Inferior parietal cortex (tissue), 1 donor: Measurements from ENCODE around the gene GBX2.

Experiments used
- DNase-seq: peaks from one replicate; pipeline ENCODE4 v3.0.0-alpha.2; 2016; ENCODE audit errors: extremely low spot score

Gene GBX2

DNA sequence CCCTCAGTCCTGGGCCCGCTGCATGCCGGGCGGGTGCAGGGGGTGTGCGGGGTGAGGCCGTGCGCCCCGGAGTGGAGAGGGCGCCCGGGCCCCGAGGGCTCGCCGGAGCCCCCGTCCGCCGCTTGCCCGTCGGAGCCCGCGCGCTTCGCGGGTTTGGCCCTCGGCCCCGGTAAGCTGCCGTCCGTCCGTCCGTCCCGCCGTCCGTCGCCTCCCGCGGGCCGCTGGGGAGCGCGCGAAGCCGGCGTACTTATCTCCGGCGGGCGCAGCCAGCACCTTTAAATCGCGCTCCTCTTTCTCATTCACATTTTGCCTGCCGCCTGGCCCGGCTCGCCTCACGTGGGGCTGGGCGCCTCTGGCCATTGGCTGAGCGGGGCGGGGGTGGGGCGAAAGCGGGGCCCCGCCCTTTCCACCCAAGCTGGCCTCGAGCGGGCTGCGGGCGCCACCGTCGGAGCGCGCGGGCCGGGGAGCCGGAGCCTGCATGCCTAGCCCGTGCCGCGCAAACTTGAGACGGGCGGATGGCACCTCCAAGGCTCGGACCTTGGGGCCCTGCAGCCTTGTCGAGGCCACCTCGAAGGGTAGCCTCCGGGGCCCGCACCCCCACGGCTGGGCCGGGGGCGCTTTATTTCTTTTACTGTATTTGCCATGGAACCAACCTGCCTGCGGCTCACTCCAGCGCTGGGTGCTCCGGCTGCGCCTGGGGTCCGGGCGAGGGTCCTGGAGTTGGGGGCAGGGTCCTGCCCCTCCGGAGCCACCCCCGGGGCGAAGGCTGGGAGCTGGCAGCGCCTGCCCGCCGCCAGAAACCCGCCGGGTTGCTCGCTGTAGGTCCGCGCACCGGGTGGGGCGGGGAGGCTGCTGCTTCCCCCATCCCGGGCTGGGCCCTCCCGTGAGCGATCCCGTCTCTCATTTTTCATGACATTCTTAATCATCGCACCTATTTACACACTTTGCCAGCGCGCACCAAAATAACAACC is at the start of gene GBX2:
Gene GBX2, minus strand, starts transcription at position 277 of the 971 bp plus-strand sequence. CDS start 415 bp downstream, outside the sequence.
- no peak for DNase-seq

DNA sequence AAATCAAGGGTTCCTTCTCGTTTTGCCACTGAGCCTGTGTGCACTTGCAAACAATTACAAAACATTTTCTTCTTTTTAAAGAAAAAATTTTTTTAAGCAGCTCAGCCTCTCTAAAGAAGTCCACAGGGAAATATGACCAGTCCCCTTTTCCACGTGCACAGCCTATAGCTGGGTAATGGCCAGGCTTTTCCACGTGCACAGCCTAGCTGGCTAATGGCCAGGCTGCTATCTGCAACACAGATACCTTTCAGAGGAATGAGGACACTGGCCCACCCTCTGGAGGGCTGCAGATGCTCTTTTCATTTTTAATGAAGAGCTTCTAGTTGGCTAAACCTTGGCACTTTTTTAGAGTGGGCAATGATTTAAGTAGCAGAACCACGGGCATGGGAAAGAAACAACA is 49.7 kb upstream of the GBX2 start:
- DNase-seq = no peak

DNA sequence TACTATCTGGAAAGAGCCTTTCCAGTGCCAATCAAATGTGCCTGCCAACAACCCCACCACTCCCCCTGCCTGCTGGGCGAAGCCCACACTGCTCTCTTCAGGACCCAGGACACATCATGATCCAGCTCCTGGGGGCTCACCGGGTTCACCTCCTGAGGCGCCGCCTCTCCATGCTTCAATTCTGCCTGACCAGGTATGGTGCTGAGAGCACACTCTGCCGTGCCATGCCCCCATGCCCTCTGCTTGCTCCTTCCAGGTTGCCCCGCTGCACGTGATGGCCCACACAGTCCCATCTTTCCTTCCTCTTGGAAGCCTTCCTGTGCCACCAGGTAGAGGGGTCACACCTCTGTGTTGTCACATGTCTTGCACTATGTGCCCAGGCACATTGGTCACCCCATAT is 48.5 kb upstream of the GBX2 start:
- no peak for DNase-seq

DNA sequence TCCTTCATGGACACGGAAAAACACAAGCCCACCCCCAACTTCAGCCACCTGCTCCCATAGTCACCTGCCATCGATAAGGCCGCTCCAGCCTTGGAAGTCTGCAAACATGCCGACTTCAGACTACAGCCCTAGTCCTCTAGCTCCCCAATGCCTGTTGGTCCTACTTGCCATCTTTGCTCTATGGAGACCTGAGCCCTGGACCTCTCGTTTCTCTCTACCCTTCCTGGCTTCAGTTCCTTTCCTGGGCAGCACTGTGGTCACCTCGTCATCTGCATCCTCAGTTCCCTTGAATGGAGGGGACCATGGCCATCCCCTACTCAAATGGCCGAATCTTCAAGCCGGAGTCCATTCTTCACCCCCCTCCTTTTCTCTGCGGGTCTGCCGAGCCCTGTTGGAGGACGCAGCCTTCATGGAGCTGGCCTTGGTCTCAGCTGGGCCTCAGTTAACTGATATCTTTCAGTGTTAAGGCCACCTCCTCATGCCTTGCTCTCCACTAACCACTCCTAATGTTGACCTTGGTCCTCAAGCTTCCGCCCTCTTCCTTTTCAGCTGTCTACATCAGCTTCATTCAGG is 47.7 kb upstream of the GBX2 start:
- no peak for DNase-seq

DNA sequence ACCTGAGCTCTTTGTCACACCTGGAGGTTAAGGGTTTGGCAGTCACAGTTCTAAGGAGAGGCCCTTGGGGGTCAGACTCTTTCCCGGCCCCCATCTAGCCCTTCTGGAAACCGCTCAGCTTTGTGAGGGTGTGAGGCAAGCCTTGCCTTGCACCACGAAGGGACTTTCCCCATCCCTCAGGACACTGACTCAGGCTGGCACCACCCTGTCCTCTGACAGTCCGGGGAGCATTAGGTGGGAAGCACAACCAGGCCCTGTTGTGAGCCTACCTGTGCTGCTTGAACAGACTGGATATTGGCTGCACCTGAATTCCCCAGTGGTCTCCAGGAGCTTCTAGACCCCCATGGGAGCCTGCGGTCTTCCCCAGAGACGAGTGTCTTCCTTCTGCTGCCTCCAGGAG is 47.0 kb upstream of the GBX2 start:
- DNase-seq = no peak

GRCh38 chr2:236214376-236214995 is 46.3 kb upstream of the GBX2 start:
- DNase-seq = no peak

DNA sequence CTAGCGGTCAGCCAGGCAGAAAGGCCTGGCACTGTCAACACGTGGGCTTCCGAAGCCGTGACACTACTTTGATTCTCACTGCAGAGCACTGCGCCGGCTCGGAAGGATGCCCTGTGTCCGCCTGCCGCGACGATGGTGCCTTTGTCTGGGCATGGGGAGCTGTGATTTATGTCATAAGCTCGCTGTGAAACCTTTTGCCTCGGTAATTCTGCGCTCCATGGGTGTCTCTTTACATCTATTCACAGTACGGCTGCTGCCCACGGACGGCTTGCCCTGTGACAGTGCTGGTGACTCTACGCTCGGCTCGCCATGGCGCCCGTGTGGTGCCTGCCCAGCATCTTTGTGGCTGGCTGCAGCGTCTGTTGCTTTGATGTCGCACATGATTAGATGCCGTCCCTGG is 43.1 kb upstream of the GBX2 start:
- no peak for DNase-seq

- DNase-seq = no peak
Observed at GRCh38 chr2:236210536-236210935, 42.4 kb upstream of the GBX2 start.

GRCh38 chr2:236209996-236210395 is 41.8 kb upstream of the GBX2 start:
- no peak for DNase-seq

DNA sequence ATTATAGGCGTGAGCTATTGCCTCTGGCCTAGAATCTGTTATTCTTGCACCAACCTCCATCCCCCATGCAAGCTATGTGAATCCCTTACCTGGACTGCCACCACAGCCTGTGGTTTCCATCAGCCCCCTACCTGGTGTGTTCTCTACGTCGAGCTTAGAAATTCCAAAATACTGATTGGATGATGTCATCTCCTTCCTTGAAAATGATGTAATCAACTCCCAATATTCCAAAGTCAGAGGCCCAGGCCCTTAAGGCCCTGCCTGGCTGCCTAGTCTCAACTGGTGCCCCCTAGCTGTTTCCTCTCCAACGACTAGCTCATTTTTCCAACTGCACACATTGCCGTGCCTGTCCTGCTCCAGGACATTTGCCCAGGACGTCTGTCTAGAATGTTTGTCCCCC is 41.3 kb upstream of the GBX2 start:
- no peak for DNase-seq

DNA sequence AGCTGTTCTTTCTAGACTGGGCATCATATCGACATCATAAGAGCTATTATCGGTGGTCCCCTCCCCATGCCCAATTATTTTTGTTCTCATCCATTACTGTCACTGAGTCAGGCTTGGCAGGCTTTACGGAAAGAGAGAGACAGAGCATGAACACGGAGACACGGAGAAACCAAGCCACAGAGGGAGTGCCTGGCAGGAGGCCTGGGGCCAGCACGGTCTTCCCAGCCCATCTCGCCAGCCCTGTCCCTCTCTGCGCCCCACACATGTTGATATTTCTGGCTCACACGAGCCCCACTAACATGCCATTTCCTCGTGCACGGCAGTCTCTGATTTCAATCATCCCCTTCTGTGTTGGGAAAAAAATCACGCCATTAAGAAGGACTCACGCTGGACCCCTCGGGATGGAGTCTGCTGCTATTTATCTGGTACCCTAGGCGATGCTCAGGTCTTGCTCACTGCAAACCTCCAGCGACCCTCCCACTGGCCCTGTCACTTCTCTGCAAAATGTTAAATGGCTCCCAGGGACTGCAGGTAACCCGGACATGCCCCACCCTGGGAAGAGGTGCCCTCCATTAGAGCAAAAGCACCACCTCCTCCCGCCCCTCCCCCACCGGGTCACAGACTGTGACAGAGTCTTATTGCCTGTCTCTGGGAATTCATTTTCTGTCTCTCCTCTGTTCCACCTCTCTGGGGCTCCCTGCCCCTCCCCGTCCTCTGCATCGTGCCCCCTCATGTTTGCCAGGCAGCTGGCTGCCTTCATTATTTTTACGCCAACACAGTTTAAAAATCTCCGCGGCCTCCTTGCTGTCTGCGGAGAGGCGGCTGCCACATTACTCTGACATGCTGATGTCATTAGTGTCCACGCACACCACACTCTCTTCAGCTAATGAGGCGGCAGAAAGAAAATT is 40.1 kb upstream of the GBX2 start:
- DNase-seq = no peak

DNA sequence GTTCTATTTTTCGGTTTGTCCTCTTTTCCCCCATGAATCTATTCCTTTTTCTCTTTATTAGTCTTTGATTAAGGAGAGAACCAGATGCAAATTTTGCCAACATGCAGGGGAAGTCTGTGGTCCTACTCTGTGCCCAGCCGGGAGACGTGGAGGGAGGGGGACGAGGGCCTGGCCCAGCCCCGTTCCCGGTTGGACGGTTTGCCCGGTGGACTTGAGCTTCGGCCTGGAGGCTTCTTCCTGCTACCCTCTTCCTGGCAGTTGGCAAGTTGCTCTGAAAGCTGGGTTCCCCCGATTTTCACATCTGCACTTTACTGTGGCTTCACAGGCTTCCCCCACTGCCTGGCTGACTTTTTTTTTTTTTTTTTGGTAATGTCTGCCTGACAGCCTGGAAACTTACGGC is 39.3 kb upstream of the GBX2 start:
- no peak for DNase-seq

DNA sequence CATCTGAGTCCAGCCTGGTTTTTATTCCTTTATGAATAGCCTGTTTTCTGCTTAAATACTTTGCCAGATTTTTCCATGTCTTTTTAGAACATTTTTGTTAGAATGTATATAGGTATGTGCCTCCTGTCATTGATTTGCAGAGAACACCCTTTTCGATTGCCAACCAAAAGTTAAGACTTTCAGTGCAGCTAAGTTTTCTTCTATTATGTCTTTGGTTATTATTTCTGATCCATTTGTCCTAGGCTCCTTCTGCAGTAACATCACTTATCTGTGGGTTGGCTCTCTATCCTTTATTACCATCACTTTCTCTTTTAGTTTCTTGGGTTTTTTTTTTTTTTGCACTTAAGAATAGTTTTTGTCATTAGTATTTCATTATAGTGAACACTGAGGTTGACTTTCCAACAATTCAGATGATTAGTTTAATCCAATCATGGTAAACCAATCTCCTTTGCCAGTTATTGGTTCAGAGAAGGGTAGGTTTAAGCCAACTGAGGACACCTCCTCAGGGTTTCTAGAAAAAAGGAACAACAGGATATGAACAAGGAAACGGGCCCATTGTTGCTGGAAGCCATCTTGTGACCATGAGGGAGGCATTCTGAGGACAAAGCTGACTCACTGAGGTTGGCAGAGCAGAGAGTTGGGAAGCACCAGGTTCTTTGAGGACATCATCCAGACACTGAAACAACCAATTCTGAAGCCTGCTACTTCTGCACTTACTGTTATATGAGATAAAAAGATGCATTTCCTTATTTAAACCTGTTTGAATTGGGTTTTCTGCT is 37.9 kb upstream of the GBX2 start:
- DNase-seq = no peak

DNA sequence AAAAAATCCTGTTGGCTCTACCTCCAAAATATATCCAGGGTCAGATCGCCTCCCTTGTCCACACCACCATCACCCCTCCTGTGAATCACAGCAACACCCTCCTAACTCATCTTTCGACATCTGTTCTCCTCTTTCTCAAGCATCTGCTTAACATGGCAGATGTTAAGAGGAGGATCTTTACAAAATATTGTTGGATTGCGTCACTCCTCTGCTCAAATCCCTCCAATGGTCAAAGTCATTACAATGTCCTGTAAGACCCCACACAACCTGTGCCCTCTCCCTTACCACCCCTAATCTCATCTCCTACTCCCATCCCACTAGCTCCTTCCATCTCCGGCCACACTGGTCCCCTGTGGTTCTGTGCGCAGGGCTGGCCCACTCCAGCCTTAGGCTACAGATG is 36.8 kb upstream of the GBX2 start:
- DNase-seq = no peak

DNA sequence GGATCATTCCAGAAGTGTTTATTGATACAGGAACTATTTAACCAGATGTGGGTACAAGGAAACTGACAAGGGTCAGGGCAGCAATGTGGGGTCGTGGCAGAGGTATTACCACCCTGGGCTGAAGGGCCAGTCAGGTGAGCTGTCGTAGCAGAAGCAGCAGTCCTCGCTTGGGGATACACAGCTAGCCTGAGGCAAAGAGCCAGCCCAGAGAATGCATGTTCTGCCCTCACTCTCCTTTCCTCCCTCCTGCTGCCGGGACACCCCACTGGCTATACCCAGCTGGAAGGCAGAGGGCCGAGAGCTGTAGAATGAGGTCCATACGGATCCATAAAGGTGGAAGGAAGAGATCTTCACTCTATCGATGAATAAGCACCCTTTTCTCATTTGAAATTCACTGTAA is 32.2 kb upstream of the GBX2 start:
- no peak for DNase-seq

DNA sequence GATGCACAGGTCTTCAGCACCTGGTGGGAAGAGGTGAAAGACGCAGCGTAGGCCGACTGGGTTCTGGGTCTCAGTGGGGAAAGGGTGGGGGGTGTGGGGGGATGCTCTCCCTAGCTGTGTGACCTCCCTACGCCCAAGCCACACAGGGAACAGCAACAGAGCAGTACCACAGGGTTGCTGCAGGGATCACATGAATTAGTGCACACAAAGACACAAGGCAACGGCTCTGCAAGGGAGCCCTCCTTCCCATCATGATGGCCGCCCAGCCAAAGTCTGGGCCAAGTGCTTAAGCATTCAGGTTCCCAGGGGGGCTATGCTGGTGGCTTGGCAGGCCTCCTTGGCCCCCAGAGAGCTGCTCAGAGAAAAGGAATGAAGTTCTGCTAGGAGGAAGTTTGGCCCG is 28.2 kb upstream of the GBX2 start:
- no peak for DNase-seq

DNA sequence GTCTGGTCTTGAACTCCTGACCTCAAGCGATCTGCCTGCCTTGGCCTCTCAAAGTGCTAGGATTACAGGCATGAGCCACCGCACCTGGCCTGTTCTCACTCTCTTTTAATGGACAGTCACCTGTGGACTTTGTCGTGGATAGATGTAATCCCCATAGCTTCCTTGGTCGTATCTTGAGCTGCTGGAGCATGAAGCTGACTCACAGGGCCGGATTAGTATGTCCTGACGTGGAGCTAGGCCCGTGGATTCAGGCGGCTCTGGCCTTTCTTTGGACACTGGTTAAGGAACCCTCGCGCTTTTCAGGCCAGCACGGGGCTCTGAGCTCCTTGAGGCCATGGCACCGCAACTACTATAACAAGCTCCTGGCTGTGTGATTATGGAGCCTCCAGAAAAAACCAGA is 27.5 kb upstream of the GBX2 start:
- no peak for DNase-seq

DNA sequence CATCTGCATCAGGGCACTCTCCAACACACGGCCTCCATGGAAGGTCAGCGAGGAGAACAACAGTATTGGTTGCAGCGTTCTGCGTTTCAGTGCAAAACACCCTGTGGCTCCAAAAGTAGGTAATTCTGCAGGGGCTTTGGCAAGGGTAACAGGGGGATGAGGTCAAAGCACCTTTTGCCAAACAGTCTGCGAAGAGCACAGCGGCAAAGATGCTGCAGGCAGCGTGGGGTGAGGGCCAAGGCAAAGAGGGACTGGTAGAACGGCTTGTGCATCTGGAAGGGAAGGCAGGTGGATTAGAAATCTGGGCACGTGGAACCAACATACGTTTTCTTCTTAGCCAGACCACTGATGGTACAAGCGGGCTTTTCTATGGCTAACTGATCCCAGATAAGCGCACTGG is 26.6 kb upstream of the GBX2 start:
- DNase-seq = no peak

DNA sequence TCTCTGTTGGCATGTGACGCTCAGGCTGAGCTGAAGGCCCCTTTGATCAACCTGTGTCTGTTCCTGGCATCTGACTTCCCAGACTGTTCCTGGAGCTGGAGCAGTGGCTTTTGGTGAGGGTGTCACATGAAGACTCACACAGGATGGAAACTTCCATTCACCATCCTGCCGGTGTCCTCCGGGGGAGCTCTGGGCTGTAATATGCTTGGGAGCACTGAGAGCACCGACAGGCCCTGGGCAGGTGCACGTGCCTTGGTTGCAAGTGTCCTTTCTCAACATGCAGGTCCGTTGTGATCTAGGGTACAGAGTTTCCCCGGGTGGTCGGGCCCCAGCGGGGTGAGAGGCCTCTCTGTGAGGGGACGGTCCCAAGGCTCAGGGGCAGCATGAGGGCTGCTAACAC is 24.8 kb upstream of the GBX2 start:
- no peak for DNase-seq

DNA sequence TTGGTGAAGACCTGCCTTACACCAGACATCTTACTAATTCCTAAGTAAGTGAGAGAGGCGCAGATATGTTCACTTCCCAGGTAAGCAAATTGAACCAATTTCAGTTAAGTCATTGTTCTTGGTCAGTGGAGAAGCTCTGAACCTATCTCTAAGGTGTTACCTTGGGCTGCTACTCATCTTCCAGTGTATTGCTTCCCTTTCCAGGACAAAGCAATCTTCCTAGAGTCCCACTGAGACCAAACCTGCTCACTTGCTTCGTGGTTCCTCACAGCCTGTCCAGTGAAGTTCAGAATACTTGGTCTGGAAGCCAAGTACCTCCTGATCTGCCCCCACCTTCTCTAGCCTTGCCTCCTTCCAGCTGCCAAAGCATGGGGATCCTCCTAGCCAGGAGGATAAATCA is 22.5 kb upstream of the GBX2 start:
- no peak for DNase-seq

- no peak for DNase-seq
Observed at GRCh38 chr2:236184701-236185100, 16.5 kb upstream of the GBX2 start.
